ENCODE results near the gene HES2. TPM values are rescaled to one million over a fixed set of nuclear protein-coding genes. Genes with fewer than 3 reads are reported as not detected.
A peak's percentile ranks its signal among the peaks of the same experiment; 100 is the strongest.
"Not testable (repeated sequence)": the region's sequence is repeated elsewhere in the genome, so short reads cannot be mapped to it uniquely, and the experiment has no call there.

HES2 gene
- total RNA-seq, 1 experiment from 2014 or later: not detected

DNA sequence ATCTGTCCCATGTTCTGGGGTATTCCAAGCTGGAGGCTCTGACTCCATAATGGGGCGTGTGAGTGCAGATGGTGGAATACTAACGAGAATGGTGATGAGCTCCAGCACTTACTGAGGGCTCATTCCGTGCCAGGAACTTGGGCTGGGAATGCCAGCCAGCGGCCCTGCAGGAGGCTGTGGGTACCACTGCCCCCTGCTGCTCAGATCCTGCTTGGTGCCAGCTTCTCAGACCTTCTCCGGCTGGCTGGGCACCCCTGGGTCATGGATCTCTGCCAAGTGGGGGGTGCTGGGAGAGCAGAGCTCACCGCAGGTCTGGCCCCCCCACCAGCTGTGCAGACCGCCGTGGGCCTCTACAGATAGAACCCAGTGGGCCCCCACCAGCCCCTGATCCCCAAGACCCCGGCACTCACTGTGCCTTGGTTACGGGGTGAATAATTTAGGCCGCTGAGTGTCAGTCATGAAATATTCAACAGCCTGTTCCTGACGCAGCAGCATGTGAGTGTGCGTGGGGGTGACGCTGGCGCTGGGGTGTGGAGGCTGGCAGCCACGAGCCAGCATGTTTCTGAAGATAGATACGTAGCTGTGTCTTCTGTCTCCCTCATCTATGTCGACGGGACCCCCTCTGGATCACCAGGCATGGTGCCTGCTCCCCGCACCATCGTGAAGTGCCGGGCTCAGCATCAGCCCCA, 17.4 kb upstream of the HES2 start:
- peak; percentile 27 for DNase-seq (ENCODE audit: low spot score)

DNA sequence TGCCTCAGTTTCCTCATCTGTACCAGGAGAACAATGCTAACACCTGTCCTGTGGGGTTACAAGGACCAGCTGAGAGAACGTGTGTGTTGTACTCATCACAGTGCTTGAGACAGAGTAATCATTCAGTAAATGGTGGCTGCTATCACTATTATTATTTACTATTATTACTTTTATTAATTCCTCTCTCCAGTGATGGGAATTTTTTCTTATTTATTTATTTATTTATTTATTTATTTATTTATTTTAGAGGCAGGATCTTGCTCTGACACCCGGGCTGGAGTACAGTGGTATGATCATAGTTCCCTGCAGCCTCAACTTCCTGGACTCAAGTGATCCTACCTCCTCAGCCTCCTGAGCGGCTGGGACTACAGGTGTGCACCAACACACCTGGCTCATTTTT, 16.6 kb upstream of the HES2 start:
- not testable (repeated sequence) for DNase-seq (ENCODE audit: low spot score)

DNA sequence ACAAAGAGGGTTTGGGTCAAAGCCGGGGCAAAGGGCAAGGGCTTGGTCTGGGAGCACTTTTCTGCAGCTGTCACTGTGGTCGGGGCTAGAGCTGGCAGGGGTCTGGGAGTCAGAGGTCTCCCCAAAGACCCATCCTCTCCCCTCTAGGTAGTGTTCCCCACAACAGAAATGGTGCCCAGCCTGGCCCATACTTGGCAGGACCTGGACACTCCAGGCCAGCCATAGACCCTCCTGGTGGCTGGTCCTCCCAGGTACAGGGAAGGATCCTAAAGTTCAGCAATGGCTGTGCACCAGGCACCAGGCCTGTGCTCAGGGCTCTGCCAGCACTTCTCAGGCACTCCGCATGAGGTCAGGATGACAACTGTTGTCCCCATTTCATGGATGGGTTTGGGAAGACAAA, 15.8 kb upstream of the HES2 start:
- no peak for DNase-seq (ENCODE audit: low spot score)

DNA sequence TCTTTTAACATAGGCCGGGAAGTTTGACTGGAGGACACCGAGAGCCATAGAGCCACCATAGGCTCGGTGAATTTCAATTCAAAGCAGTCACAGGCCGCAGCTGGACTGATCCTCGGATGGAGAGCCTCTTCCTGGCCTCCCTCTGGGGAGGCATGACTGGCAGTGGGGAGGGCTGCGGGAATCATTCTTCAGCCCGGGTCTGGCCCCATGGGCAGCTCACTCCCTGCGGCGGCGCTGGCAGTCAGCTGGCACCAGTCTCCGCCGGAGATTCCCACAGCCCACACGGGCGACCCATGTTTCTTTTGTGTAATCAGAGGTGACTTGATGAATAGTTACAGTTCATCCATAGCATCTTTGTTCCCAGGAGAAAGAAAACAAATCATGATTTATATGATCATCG, 15.4 kb upstream of the HES2 start:
- no peak for DNase-seq (ENCODE audit: low spot score)

DNA sequence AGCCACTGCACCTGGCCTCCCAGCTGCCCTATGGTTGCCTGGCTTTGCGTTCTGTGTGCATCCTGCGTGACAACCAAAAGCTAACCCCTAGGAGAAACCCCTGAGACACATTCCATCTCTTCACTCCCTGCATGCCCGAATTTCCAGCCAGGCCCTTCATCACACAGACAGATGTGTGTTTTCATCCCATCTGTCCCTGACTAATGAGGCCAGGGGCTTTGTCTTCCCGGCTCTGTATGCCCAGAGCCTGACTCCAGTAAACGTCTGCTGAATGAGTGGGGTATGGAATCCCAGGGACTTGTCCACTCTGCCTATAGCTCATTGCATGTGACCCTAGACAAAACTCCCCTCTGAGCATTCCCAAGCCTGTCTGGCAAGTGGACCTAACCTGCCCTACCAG, 14.5 kb upstream of the HES2 start:
- DNase-seq (ENCODE audit: low spot score): no peak

DNA sequence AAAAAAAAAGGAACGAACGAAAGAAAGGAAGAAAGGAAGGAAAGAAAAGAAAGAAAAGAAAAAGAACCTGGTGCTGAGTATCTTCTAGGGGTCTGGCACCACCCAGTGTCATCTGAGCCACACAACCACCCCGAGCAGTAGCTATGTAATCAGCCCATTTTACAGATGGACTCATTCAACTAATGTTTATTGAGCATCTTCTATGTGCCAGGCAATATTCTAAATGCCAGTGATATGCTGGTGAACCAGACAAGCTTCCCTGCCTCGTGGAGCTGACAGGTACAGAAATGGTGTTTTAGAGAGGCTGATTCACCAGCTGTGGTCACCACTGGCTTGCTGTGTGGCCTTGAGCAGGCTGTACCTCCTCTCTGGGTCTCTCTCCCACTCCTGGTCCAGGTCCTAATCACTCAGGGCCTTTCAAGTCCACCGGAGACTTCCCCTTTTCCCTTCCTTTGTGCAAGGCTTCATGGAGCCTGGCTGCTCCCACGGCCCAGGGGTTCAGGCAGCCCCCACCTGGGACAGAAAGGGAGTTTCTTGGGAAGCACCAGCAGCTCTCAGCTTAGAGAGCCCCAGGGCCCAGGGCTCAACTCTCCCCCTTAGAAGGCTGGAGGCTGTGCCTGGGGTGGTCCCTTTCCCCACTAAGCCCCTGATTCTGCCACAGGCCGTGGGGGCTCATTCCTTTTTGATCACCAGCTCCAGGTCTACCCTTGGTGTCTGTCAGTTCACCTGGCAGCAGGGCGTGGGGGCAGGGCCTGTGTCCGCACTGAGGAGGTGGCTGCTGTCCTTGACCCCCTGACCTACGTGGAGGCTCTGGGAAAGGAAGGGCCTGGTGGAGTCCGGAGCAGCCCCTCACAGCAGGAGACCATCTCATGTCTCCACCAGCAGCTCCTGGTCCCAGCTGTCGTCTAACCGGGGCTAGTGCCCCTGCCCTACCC, 12.2 kb upstream of the HES2 start:
- not testable (repeated sequence) for DNase-seq (ENCODE audit: low spot score)

DNA sequence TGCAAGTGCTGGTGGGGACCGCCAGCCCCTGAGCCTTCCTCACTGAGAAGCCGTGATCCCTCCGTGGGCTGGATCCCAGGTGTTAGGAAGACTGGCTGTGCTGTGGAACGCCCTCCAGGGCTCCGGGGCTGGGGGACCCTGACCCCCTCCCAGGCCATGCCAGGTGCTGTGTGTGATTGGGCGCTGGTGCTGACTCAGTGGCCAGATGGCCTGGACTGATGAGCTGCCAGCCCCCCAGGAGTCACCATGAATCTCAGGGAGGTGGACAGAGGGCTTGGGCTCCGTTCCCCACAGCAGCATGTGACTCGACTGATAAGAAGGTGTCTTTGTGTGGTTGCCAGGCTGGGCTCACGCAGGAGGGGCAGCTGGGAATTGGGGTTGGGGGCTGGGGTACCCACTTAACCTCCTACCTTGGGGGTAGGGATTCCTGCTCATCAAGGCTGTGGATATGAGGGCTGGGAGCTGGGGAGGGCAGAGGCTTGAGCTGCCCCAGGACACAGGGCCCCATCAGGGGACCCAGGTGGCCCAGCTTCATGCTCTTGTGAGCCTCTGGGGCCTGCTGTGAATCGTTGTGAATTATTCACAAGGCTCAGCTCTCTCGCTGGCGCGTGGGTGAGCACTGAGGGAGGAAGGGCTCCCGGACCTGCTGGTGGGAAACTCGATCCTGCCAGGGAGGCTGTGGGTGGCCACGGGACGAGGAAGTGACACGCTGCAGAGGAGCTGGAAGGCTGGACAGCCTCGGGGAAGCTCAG, 10.1 kb upstream of the HES2 start:
- not testable (repeated sequence) for DNase-seq (ENCODE audit: low spot score)

DNA sequence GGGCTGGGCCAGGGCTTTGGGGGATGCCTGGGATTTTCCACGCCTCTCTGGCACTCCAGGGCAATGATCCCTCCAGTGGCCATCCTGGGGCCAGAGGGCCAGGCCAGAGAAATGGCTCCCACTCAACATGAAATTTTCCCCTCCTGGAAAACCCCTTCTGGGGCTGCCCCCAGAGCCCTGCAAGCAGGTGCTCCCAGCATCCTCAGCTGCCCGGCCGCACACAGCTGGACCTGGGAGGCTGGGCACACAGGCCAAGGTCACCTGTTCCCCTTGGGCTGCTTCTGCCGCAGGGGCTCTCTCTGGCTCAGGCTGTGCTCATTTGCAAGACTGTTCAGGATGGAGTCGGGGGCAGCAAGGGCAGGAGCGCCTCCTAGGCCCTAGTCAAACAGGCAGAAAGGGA, 8.7 kb upstream of the HES2 start:
- DNase-seq (ENCODE audit: low spot score): not testable (repeated sequence)

DNA sequence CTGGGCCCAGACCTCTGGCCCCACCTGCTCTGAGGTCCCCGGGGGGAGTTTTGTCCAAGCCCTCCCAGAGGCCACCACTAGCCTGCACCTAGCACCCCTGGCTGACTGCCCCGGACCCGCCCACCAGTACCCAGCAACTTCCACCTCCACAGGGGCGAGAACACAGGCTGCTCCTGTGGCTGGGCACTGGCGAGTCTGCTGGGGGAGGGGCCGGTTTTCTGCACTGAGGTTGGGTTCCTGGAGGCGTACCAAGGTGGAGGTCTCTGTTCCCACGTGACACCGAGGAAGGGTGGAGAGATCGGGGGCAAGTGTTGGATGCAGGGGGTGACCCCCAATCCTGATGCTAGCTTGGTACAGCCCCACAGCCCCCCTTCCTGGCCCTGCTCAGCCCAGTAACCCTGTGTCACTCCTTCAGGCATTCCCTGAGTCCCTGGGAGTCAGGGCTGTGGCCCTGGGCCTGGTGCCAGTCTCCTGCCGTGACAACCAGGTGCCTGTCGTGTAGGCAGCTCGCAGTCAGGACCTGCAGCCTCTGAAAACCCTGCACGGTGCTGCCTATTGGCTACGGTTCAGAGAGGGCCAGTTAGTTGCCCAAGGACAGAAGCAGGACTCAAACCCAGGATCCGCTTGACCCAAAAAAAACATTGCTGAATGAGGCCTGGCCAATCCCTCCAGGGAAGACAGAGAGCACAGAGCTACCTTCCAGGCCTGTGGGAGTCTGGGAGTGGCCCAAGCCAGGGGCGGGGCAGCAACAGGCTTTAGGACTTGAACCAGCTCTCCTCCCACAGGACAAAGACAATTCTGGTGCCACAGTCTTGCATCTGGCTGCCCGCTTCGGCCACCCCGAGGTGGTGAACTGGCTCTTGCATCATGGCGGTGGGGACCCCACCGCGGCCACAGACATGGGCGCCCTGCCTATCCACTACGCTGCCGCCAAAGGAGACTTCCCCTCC, 8.0 kb upstream of the HES2 start:
- no peak for DNase-seq (ENCODE audit: low spot score)

DNA sequence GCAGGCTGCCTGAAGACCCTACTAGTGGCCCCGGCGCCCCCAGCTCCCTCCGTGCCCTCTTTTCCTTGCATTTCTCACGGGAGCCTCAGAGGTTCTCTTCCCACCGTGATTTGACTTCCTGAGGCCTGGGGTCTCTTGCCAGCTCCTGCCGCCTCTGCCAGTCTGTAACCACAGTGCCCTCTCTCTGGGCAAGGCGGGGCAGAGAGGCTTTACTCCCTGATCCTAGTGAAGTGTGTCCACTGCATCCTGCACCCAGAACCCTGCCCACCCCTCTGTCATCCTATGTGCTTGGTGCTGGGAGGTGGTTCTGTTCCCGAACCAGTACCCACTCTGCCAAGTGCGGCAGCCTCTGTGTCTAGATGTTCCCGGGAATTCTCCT, 7.2 kb upstream of the HES2 start:
- DNase-seq (ENCODE audit: low spot score): no peak

DNA sequence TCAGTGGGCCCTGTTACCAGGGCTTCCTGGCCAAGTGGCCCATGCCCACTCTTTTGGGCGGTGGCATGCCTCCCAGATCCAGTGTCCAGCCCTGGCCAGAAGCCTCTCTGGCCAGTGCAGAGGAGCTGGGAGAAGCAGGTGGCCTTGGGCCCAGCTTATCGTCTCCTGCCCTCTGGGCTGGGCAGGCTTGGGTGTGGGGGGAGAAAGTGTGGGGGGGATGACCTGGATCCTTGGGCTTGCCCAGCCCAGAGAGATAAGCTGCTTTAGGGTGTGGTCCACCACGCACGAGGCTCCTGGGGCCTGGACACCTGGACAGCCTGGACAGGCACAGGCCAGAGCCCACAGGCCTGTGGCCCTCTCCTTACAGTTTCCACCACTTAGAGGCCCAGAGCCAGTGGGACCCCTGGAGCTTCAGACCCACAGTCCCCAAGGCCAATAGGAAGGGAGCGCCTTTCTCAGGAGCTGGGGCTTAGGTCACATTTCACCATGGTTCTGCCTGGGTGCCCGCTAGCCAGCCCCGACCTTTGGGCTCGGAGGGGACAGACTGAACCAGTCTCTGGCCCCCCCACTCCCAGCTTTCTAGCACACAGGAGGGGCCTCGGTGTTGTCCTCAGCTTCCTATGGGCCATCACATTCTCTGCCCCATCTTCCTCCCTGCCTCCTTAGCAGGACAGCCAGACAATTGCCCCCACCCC, 6.7 kb upstream of the HES2 start:
- no peak for DNase-seq (ENCODE audit: low spot score)

DNA sequence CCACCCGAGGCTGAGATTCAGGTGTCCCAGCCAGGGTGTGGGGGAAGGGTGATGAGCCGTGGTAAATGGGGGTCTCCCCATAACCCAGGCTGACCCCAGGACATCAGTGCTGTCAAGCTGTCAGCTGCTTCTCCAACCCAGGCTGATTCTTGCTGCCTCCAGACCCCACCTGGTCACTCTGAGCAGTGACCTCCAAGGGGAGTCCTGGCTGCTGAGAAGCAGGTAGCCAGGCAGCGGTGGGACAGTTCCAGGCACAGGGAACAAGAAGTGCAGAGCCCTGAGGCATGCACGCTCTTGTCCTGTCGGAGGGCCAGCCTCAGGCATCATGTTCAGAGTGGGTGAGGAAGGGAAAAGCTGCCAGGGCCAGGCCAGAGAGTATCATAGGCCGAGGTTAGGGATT, 5.9 kb upstream of the HES2 start:
- DNase-seq (ENCODE audit: low spot score): no peak

DNA sequence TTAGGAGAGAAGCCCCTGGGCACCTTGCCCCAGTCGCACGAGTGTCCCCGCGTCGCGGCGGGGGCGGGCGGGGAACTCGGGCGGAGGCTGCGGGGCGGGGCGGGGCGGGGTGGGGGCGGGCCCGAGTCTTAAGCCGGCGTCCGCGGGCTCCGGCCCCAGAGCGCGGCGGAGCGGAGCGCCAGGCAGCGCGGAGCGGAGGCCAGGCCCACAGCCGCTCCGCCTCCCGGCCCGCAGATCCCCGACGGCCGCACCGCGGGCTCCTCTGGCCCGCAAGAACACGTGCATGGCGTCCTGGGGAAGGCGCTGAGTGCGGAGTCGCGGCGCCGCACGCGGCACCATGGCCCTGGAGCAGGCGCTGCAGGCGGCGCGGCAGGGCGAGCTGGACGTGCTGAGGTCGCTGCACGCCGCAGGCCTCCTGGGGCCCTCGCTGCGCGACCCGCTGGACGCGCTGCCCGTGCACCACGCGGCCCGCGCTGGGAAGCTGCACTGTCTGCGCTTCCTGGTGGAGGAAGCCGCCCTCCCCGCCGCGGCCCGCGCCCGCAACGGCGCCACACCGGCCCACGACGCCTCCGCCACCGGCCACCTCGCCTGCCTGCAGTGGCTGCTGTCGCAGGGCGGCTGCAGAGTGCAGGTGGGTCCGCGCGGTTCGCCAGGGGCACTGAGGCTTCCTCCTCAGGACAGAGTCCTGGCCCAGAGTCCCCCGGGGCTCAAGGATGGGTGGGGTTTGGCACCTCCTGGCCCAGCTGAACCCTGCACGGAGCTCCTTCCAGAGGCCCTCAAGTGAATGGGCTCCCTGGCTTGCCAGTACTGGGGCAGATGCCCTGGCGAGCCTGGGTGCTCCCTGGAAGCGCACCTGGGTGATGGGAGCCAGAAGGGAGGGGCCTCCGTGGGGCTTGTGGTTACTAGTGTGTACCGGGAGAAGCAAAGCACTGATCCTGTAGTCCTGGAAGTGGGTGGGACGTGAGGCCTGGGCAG, 5.2 kb upstream of the HES2 start, which contains the start of gene ESPN:
Gene ESPN, plus strand, starts transcription at position 158 of the 975 bp plus-strand sequence. Its CDS starts 180 bp downstream, at position 338.
- no peak for DNase-seq (ENCODE audit: low spot score)

DNA sequence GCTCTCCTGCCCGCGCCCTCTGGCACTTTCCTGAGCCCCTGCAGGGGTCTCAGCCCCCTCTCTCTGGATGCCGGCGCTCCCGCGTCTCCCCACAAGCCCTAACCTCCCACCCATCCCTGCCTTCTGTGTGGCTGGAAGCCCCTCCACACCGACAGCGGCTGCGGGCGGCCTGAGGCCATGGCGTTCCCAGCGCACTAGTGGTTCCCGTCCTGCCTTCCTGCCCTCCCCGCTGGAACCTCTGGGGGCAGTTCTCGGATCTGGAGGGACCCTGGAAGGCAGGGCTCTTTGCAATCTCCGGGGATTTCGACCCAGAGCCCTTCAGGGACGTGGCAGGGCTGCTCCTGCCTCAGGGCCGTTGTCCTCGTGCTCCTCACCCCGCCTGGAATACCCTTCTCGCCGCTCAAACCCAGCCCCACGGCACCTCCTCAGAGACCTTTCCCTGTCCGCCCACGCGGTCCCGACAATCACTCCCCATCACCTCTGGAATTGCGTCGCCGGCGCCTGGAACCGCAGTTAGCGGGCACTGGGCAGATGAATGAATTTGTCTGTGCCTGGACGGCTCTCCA, 4.4 kb upstream of the HES2 start:
- no peak for DNase-seq (ENCODE audit: low spot score)

DNA sequence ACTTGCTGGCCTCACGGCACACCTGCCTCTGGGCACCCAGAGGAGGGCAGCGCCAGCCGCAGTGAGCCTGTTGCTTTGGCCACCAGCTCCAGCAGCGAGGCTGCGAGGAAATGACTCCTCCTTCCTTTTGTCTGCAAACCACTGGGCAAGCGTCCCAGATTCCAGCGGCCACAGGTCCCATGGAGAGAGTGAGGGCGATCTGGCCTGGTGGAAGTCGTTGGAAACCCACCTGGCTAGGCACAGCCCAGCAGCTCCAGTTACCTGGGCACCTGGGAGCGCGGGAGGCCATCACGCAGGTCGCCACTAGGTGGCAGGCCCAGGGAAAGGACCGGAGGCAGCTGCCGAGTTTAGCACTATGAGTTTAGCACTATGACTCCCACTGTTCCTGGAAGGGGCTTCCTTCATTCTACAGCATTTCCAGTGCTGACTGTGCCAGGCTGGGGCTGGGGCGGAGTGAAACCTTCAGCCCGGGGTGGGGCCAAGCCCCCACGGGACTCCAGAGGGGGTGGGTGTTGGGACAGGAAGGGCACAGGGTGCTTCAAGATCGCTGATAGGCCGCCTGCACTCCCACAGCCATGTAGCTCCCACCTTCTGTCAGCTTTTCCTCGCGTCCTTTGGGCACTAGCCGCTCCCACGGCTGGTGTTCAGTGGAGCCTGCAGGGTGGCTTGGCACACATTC, 3.7 kb upstream of the HES2 start:
- no peak for DNase-seq (ENCODE audit: low spot score)

DNA sequence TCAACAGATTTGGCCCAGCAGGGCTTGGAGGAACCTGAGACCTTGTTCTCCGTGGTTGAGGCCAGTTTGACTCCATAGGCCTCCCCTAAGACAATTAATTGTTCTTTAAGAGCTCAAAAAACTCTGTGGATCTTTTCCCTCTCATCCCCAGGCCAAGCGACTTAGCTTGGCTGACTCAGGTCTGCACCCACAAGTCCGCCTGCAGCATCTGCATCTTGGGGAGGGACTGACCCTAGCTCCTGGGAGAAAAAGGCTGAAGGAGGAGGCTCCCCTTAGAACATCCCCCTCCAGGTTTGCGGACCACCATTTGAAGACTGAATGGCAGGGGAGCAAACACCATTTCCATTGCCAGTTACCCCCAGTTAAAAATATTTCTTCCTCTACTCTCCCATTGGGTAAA, 1.5 kb upstream of the HES2 start:
- no peak for DNase-seq (ENCODE audit: low spot score)

DNA sequence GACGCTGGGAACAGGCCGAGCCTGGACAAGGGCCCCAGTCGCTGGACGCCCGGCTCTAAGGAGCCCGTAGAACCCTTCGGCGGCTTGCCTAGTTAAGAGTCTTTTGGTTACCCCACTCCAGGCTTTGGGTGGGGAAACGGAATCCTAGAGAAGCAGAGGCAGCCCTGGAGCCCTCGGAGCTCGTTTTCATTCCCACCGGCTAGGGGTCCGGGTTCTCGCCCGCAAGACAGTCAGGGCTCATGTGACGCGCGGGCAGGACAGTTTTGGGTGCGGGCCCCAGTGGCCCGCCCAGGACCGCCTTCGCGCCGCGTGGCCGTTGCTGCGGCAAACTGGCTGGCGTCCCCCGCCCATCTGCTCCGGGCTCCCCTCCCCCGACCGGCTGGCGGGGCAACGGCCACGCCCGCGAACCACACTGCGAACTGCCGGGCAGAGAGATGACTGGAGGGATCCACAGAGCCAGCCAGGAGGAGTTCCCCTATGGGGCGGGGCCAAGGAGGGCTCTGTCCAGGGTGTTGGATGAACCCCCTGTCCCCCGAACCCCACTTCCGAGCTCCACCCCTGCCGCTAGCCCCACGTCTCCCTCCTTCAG, 829 bp upstream of the HES2 start:
- no peak for DNase-seq (ENCODE audit: low spot score)

DNA sequence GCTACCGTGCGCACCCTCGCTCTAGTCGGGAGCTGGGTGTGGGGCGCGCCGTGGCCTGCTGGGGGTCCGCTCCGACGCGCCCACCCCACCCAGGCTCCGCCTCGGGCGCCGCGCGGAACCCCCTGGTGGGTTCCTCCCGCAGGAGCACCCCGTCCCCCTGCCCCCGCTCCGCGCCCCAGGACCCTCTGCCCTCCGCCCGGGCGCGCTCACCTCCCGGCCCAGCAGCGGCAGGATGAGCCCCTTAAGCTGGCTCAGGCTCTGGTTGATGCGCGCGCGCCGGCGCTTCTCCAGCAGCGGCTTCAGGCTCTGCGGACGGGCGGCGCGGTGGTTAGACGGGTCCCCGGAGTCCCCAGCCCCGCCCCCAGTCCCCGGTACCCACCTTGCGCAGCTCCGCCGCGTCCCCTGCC, 319 bp downstream of the HES2 start:
- no peak for DNase-seq (ENCODE audit: low spot score)
